Liver (tissue), 9 donors: Measurements from ENCODE around the gene FNIP1. TPM values are rescaled to one million over a fixed set of nuclear protein-coding genes. Genes with fewer than 3 reads are reported as not detected.

ENCODE experiments used
- DNase-seq: peaks from one replicate; pipeline ENCODE4 v3.0.0-alpha.2; 2017; ENCODE audit warnings: low spot score
- H3K27ac ChIP-seq, 2 donors: one replicate each; pipeline ENCODE4 v1.7.0; 2013; ENCODE audit warnings: inconsistent platforms in 2 of 2, low read length in 2 of 2, control low read depth in 1 of 2, low read depth in 1 of 2, mild to moderate bottlenecking in 1 of 2
- H3K27me3 ChIP-seq, 4 donors: one replicate each; pipeline versions ENCODE4 v1.6.1 to v1.7.0; 2013; ENCODE audit warnings: low read length in 3 of 4, inconsistent platforms in 1 of 4, mild to moderate bottlenecking in 1 of 4, moderate library complexity in 1 of 4; ENCODE audit not compliant: control insufficient read depth in 4 of 4, insufficient read depth in 4 of 4
- H3K36me3 ChIP-seq, 4 donors: one replicate each; pipeline versions ENCODE4 v1.6.1 to v1.7.0; 2013; ENCODE audit warnings: low read length in 3 of 4, mild to moderate bottlenecking in 3 of 4, low read depth in 1 of 4, moderate library complexity in 1 of 4; ENCODE audit not compliant: control insufficient read depth in 4 of 4, insufficient read depth in 3 of 4
- H3K4me1 ChIP-seq, 4 donors: one replicate each; pipeline versions ENCODE4 v1.6.1 to v1.7.0; 2013; ENCODE audit warnings: low read length in 3 of 4, mild to moderate bottlenecking in 3 of 4, moderate library complexity in 1 of 4; ENCODE audit not compliant: control insufficient read depth in 4 of 4, insufficient read depth in 4 of 4
- H3K4me3 ChIP-seq, 3 donors: one replicate each; pipeline versions ENCODE4 v1.6.1 to v1.7.0; 2013; ENCODE audit warnings: low read length in 3 of 3, control low read depth in 1 of 3, low read depth in 1 of 3, mild to moderate bottlenecking in 1 of 3
- H3K9ac ChIP-seq, 2 donors: one replicate each; pipeline ENCODE4 v1.7.0; 2013; ENCODE audit warnings: low read length in 2 of 2, mild to moderate bottlenecking in 2 of 2, moderate library complexity in 2 of 2, control low read depth in 1 of 2, low read depth in 1 of 2
- H3K9me3 ChIP-seq, 4 donors: one replicate each; pipeline versions ENCODE4 v1.6.1 to v1.7.0; 2013; ENCODE audit warnings: low read length in 3 of 4; ENCODE audit not compliant: control insufficient read depth in 4 of 4
- ATF3 ChIP-seq: IDR thresholded peaks from 2 replicates; pipeline ENCODE4 v1.6.1; 2016; ENCODE audit warnings: antibody characterized with exemption
- CTCF ChIP-seq: fragments of 150-350 bp; IDR thresholded peaks from 2 replicates; pipeline ENCODE4 v1.5.1; 2017; ENCODE audit warnings: improper control_type of control experiment, low read depth, low read length; ENCODE audit not compliant: missing input control
- EGR1 ChIP-seq, 2 donors: IDR thresholded peaks; 2 replicates each; pipeline ENCODE4 v1.6.1; 2016 to 2018; ENCODE audit warnings: antibody characterized with exemption in 2 of 2, low read depth in 2 of 2
- FOXA1 ChIP-seq: IDR thresholded peaks from 2 replicates; pipeline ENCODE4 v1.6.1; 2016; ENCODE audit warnings: antibody characterized with exemption
- FOXA2 ChIP-seq: IDR thresholded peaks from 2 replicates; pipeline ENCODE4 v1.6.1; 2016; ENCODE audit warnings: antibody characterized with exemption
- GABPA ChIP-seq, 2 donors: IDR thresholded peaks in 1 of 2; conservative IDR thresholded peaks in 1 of 2; 2 replicates each; pipeline ENCODE4 v1.6.1; 2016; ENCODE audit warnings: antibody characterized with exemption in 2 of 2, mild to moderate bottlenecking in 1 of 2, moderate library complexity in 1 of 2
- HNF4A ChIP-seq, 2 donors: conservative IDR thresholded peaks; 2 replicates each; pipeline ENCODE4 v1.6.1; 2016; ENCODE audit warnings: antibody characterized with exemption in 2 of 2, mild to moderate bottlenecking in 2 of 2
- HNF4G ChIP-seq: IDR thresholded peaks from 2 replicates; pipeline ENCODE4 v1.6.1; 2016; ENCODE audit warnings: antibody characterized with exemption
- JUND ChIP-seq, 2 donors: IDR thresholded peaks; 2 replicates each; pipeline ENCODE4 v1.6.1; 2016; ENCODE audit warnings: antibody characterized with exemption in 2 of 2
- MAX ChIP-seq: IDR thresholded peaks from 2 replicates; pipeline ENCODE4 v1.6.1; 2016; ENCODE audit warnings: antibody characterized with exemption
- RAD21 ChIP-seq, 2 donors: IDR thresholded peaks; 2 replicates each; pipeline ENCODE4 v1.6.1; 2016; ENCODE audit warnings: antibody characterized with exemption in 2 of 2, mild to moderate bottlenecking in 2 of 2
- REST ChIP-seq: IDR thresholded peaks from 2 replicates; pipeline ENCODE4 v1.6.1; 2016; ENCODE audit warnings: antibody characterized with exemption, mild to moderate bottlenecking
- RXRA ChIP-seq, 2 donors: IDR thresholded peaks; 2 replicates each; pipeline ENCODE4 v1.6.1; 2017 to 2018; ENCODE audit warnings: antibody characterized with exemption in 2 of 2, mild to moderate bottlenecking in 1 of 2
- SP1 ChIP-seq: IDR thresholded peaks from 2 replicates; pipeline ENCODE4 v1.6.1; 2018; ENCODE audit warnings: antibody characterized with exemption, mild to moderate bottlenecking
- TAF1 ChIP-seq: conservative IDR thresholded peaks from 2 replicates; pipeline ENCODE4 v1.6.1; 2016; ENCODE audit warnings: antibody characterized with exemption, mild to moderate bottlenecking
- YY1 ChIP-seq: IDR thresholded peaks from 2 replicates; pipeline ENCODE4 v1.6.1; 2016; ENCODE audit warnings: antibody characterized with exemption, mild to moderate bottlenecking
- ZBTB33 ChIP-seq: IDR thresholded peaks from 2 replicates; pipeline ENCODE4 v1.6.1; 2016; ENCODE audit warnings: antibody characterized with exemption
- WGBS: extraction: QIAGEN DNeasy Blood & Tissue Kit; methylation state at CpG from one replicate; pipeline ENCODE4 v1.1.7; 2013; 5-methylcytosine and 5-hydroxymethylcytosine counted together
- polyA plus RNA-seq, 2 donors: library from polyadenylated mRNA; stranded (reverse) in 1 of 2; unstranded in 1 of 2; fragments of 200-250 nt in 1 of 2; fragments of >200 nt in 1 of 2; fragmentation: Nextera tagmentation in 1 of 2; extraction: Ambion mirVana in 1 of 2; gene quantifications; one replicate each; pipeline versions ENCODE4 v1.2.1 to v1.2.3, GENCODE V29; 2013 to 2015
- total RNA-seq, 2 donors: library from RNA; depleted of rRNA; stranded (reverse); fragments of >200 nt; gene quantifications; one replicate each; pipeline ENCODE4 v1.2.3, GENCODE V29; 2014
- donor health status: healthy.
- donor health status: healthy.
- donor health status: healthy.
- donor health status: healthy.
- donor health status: healthy.

The FNIP1 gene
- total and polyA plus RNA-seq, 4 donors = 3.7 to 34.0 (median 13.8) TPM

- TF ChIP-seq YY1 = no peak
- no peak for TF ChIP-seq FOXA1
- TF ChIP-seq RAD21 (IDR thresholded peaks at IDR 0.05) = no peak
- no peak for TF ChIP-seq ATF3
- no peak for TF ChIP-seq CTCF
- TF ChIP-seq GABPA (IDR thresholded peaks at IDR 0.05 in 1 of 2, conservative IDR thresholded peaks at IDR 0.05 in 1 of 2) = no peak
- no peak for TF ChIP-seq FOXA2
- TF ChIP-seq TAF1 = no peak
- TF ChIP-seq SP1 = no peak
- TF ChIP-seq EGR1 (IDR thresholded peaks at IDR 0.05; ENCODE audit: low read depth in 2 of 2) = no peak
- no peak for TF ChIP-seq JUND (IDR thresholded peaks at IDR 0.05)
- no peak for TF ChIP-seq MAX
- TF ChIP-seq REST = no peak
- TF ChIP-seq ZBTB33 = no peak
- no peak for TF ChIP-seq RXRA (IDR thresholded peaks at IDR 0.05)
- TF ChIP-seq HNF4G = no peak
- TF ChIP-seq HNF4A (conservative IDR thresholded peaks at IDR 0.05) = no peak
- Histone ChIP-seq H3K9me3 (no peaks in the 10 kb centered on the region), H3K36me3 (no peaks in the 10 kb centered on the region), H3K27me3 (no peaks in the 10 kb centered on the region), H3K9ac (no peak overlapping the region), H3K27ac (no peak overlapping the region), H3K4me3 (no peak overlapping the region), H3K4me1 (no peaks in the 10 kb centered on the region)
- no peak for DNase-seq
- 97% methylated on average over 7 of the region's 7 CpGs for WGBS
These were observed 47.7 kb downstream of the FNIP1 start for GRCh38 chr5:131749138-131749537.
